ENCODE results near the gene MYL1. TPM values are rescaled to one million over a fixed set of nuclear protein-coding genes. Genes with fewer than 3 reads are reported as not detected.

The MYL1 gene
- total RNA-seq, 1 experiment from 2014 or later, result not detected

DNA sequence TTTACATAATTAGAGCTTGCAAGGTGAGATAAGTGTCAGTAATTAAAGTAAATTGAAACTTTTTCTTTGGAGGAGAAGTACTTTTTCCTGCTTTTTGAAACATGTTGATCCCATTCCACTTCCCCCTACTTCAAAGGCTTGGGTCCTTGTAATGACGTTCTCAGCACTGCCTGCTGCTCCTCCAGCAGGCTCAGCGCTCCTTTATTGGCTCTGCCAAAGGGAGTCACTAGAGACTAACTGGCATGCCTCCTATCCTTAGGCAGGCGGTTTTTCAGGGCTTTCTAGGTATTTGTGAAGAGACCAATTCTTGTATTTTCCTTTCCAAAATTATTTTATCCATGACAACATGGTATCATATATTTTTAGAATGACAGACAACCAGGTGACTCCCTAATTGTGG is 45.8 kb downstream of the MYL1 start:
- no peaks in the 10 kb centered on the region for H4K20me1 ChIP-seq (ENCODE audit: insufficient read depth)
- RAD21 ChIA-PET (ENCODE audit: low non-redundant PET in 1 of 2, low total read pairs in 2 of 2, uncharacterized antibody in 2 of 2, unreplicated experiment in 2 of 2), result no interaction called here
- H3K4me3 ChIP-seq (replicated peaks in 1 of 2; ENCODE audit: low read depth in 1 of 2, low read length in 2 of 2), result no peak overlapping the region
- DNase-seq (ENCODE audit: low read depth, low spot score) (no peak), ATAC-seq (no peak)
- H3K9ac ChIP-seq (ENCODE audit: low read length), result no peak overlapping the region
- no peaks in the 10 kb centered on the region for H3K27me3 ChIP-seq (ENCODE audit: insufficient read depth, low read length)
- no peaks in the 10 kb centered on the region for H3K36me3 ChIP-seq (ENCODE audit: control insufficient read depth in 1 of 2, insufficient read depth in 2 of 2, low read length in 2 of 2)
- H3K4me1 ChIP-seq (ENCODE audit: control insufficient read depth in 1 of 2, insufficient read depth in 2 of 2, low read length in 2 of 2), result no peaks in the 10 kb centered on the region
- no peak for TF ChIP-seq EGR1 (IDR thresholded peaks at IDR 0.05; ENCODE audit: low read depth)
- no peak for TF ChIP-seq RAD21 (IDR thresholded peaks at IDR 0.05; ENCODE audit: low read depth)
- TF ChIP-seq ZFX (IDR thresholded peaks at IDR 0.05), result no peak
- no peak for TF ChIP-seq CEBPB (IDR thresholded peaks at IDR 0.05; ENCODE audit: low read depth)
- TF ChIP-seq ZNF274 (IDR thresholded peaks at IDR 0.05; ENCODE audit: low read depth, low read length), result no peak
- TF ChIP-seq YY1 (IDR thresholded peaks at IDR 0.05; ENCODE audit: extremely low read depth, insufficient replicate concordance, low read depth, low read length), result no peak
- no peak for TF ChIP-seq SRF (IDR thresholded peaks at IDR 0.05; ENCODE audit: low read depth)
- TF ChIP-seq, protein P1, sequence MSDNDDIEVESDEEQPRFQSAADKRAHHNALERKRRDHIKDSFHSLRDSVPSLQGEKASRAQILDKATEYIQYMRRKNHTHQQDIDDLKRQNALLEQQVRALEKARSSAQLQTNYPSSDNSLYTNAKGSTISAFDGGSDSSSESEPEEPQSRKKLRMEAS (IDR thresholded peaks at IDR 0.05), result no peak
- TF ChIP-seq POLR2AphosphoS5 (IDR thresholded peaks at IDR 0.05; ENCODE audit: low read depth, low read length), result no peak
- TF ChIP-seq EZH2 (IDR thresholded peaks at IDR 0.05), result no peak
- TF ChIP-seq FOSL1 (IDR thresholded peaks at IDR 0.05; ENCODE audit: low read depth), result no peak
- no peak for TF ChIP-seq SP1 (IDR thresholded peaks at IDR 0.05; ENCODE audit: low read depth)
- no peak for TF ChIP-seq EZH2phosphoT487 (IDR thresholded peaks at IDR 0.05; ENCODE audit: borderline replicate concordance)
- POLR2A ChIA-PET, result no interaction called here
- no peak overlapping the region for H3K27ac ChIP-seq (ENCODE audit: low read depth, low read length)
- no peak overlapping the region for H2AFZ ChIP-seq (ENCODE audit: low read depth, low read length, poor library complexity, severe bottlenecking)
- intact Hi-C loops (cut with micrococcal nuclease), result no loop called here
- H3K9me3 ChIP-seq (ENCODE audit: control insufficient read depth in 1 of 2, insufficient read depth in 1 of 2, low read depth in 1 of 2, low read length in 2 of 2), result no peaks in the 10 kb centered on the region
- no peaks in the 10 kb centered on the region for H3K79me2 ChIP-seq (ENCODE audit: insufficient read depth, low read length)
- no peaks in the 10 kb centered on the region for H3K9me2 ChIP-seq (ENCODE audit: insufficient read depth)
- CTCF ChIA-PET, result no interaction called here
- BruUV-seq (replicated peaks), result no TSS peak
- no peak overlapping the region for H3K4me2 ChIP-seq (ENCODE audit: low read length)

GRCh38 chr2:210268281-210268680 is 46.7 kb downstream of the MYL1 start:
- no peaks in the 10 kb centered on the region for H3K27me3 ChIP-seq (ENCODE audit: insufficient read depth, low read length)
- no peak overlapping the region for H3K4me2 ChIP-seq (ENCODE audit: low read length)
- ChIA-PET POLR2A (no interaction called here), RAD21 (ENCODE audit: low non-redundant PET in 1 of 2, low total read pairs in 2 of 2, uncharacterized antibody in 2 of 2, unreplicated experiment in 2 of 2) (no interaction called here), CTCF (no interaction called here)
- no peak for DNase-seq (ENCODE audit: low read depth, low spot score)
- no peak overlapping the region for H3K4me3 ChIP-seq (replicated peaks in 1 of 2; ENCODE audit: low read depth in 1 of 2, low read length in 2 of 2)
- H3K9me3 ChIP-seq (ENCODE audit: control insufficient read depth in 1 of 2, insufficient read depth in 1 of 2, low read depth in 1 of 2, low read length in 2 of 2), result no peaks in the 10 kb centered on the region
- no peak overlapping the region for H2AFZ ChIP-seq (ENCODE audit: low read depth, low read length, poor library complexity, severe bottlenecking)
- no peaks in the 10 kb centered on the region for H3K79me2 ChIP-seq (ENCODE audit: insufficient read depth, low read length)
- no peak overlapping the region for H3K9ac ChIP-seq (ENCODE audit: low read length)
- H3K9me2 ChIP-seq (ENCODE audit: insufficient read depth), result no peaks in the 10 kb centered on the region
- H3K4me1 ChIP-seq (ENCODE audit: control insufficient read depth in 1 of 2, insufficient read depth in 2 of 2, low read length in 2 of 2), result no peaks in the 10 kb centered on the region
- intact Hi-C loops (cut with micrococcal nuclease), result no loop called here
- no peaks in the 10 kb centered on the region for H4K20me1 ChIP-seq (ENCODE audit: insufficient read depth)
- no peaks in the 10 kb centered on the region for H3K36me3 ChIP-seq (ENCODE audit: control insufficient read depth in 1 of 2, insufficient read depth in 2 of 2, low read length in 2 of 2)
- no TSS peak for BruUV-seq (replicated peaks)
- H3K27ac ChIP-seq (ENCODE audit: low read depth, low read length), result no peak overlapping the region
- ATAC-seq, result no peak
- TF ChIP-seq SRF (IDR thresholded peaks at IDR 0.05; ENCODE audit: low read depth) (no peak), FOSL1 (IDR thresholded peaks at IDR 0.05; ENCODE audit: low read depth) (no peak), CTCF (IDR thresholded peaks at IDR 0.05 in 2 of 3, conservative IDR thresholded peaks at IDR 0.05 in 1 of 3; ENCODE audit: borderline replicate concordance in 1 of 3, insufficient read depth in 1 of 3, low read depth in 2 of 3, low read length in 2 of 3) (no peak), JUND (IDR thresholded peaks at IDR 0.05) (no peak), CEBPB (IDR thresholded peaks at IDR 0.05; ENCODE audit: low read depth) (no peak), REST (IDR thresholded peaks at IDR 0.05; ENCODE audit: low read depth) (no peak), EZH2 (IDR thresholded peaks at IDR 0.05) (no peak), ELF1 (IDR thresholded peaks at IDR 0.05; ENCODE audit: borderline replicate concordance, low read depth) (no peak), EZH2phosphoT487 (IDR thresholded peaks at IDR 0.05; ENCODE audit: borderline replicate concordance) (no peak)
- TF ChIP-seq, protein P1 (IDR thresholded peaks at IDR 0.05), result no peak

Data from HCT116 (cell line).